HEK293 (cell line): ENCODE results near the gene PAX3.

Source experiments
- CTCF ChIA-PET: fragments of 350-600 bp; formaldehyde crosslinking; extraction: SDS; loops from one replicate; lab custom pipeline; 2021; ENCODE audit warnings: antibody characterized with exemption; lab: Yijun Ruan, JAX
- POLR2A ChIA-PET: fragments of 300-600 bp; formaldehyde crosslinking; extraction: SDS; loops from one replicate; lab custom pipeline; 2020; ENCODE audit warnings: antibody characterized with exemption, inconsistent platforms; lab: Yijun Ruan, JAX
- H3K27ac ChIP-seq: fragments of 200-500 bp; sonication (Bioruptor generic); 2 replicates; pipeline ENCODE4 v1.5.1; 2014; ENCODE audit warnings: low read depth, low read length, control low read depth, inconsistent platforms; ENCODE audit errors: extremely low read depth
- H3K36me3 ChIP-seq, 2 experiments: fragments of 200-500 bp in 1 of 2; sonication (Bioruptor generic) in 1 of 2; 1 replicate in 1 of 2; 2 replicates in 1 of 2; pipeline ENCODE4 v1.5.1; 2014 to 2017; ENCODE audit warnings: inconsistent platforms in 2 of 2, low read length in 2 of 2; ENCODE audit not compliant: control insufficient read depth in 2 of 2, insufficient read depth in 1 of 2
- H3K4me1 ChIP-seq: fragments of 200-500 bp; sonication (Bioruptor generic); 2 replicates; pipeline ENCODE4 v1.5.1; 2014; ENCODE audit warnings: mild to moderate bottlenecking, low read length, inconsistent platforms; ENCODE audit not compliant: control insufficient read depth, insufficient read depth
- H3K4me3 ChIP-seq: 2 replicates; pipeline ENCODE4 v1.5.1; 2011; ENCODE audit warnings: low read depth, mild to moderate bottlenecking, control low read depth, low read length, moderate library complexity
- H3K9me3 ChIP-seq: fragments of 200-500 bp; sonication (Bioruptor generic); 2 replicates; pipeline ENCODE4 v1.5.1; 2014; ENCODE audit warnings: low read depth, low read length, inconsistent platforms; ENCODE audit not compliant: control insufficient read depth, insufficient read depth
- BCL6B ChIP-seq: fragments of 450-650 bp; formaldehyde crosslinking; IDR thresholded peaks from 2 replicates; pipeline ENCODE4 v1.5.1; 2017; ENCODE audit warnings: missing biosample characterization, missing genetic modification characterization
- INSM2 ChIP-seq: fragments of 450-650 bp; formaldehyde crosslinking; IDR thresholded peaks from 2 replicates; pipeline ENCODE4 v1.5.1; 2016; ENCODE audit warnings: missing biosample characterization, missing genetic modification characterization
- REPIN1 ChIP-seq: fragments of 450-650 bp; formaldehyde crosslinking; IDR thresholded peaks from 2 replicates; pipeline ENCODE4 v1.5.1; 2017; ENCODE audit warnings: missing biosample characterization, missing genetic modification characterization, low read depth
- SP7 ChIP-seq: fragments of 450-650 bp; formaldehyde crosslinking; IDR thresholded peaks from 2 replicates; pipeline ENCODE4 v1.5.1; 2016; ENCODE audit warnings: missing biosample characterization, missing genetic modification characterization
- ZBTB44 ChIP-seq: fragments of 450-650 bp; IDR thresholded peaks from 2 replicates; pipeline ENCODE4 v1.5.1; 2018; ENCODE audit warnings: missing biosample characterization, mild to moderate bottlenecking, missing genetic modification characterization
- ZFP3 ChIP-seq: fragments of 450-650 bp; formaldehyde crosslinking; IDR thresholded peaks from 2 replicates; pipeline ENCODE4 v1.5.1; 2016; ENCODE audit warnings: low read depth, missing biosample characterization, missing genetic modification characterization
- ZNF335 ChIP-seq: fragments of 450-650 bp; formaldehyde crosslinking; conservative IDR thresholded peaks from 2 replicates; pipeline ENCODE4 v1.5.1; 2016; ENCODE audit warnings: missing biosample characterization, missing genetic modification characterization
- ZNF341 ChIP-seq: fragments of 450-650 bp; formaldehyde crosslinking; IDR thresholded peaks from 2 replicates; pipeline ENCODE4; 2016; ENCODE audit warnings: low read depth, missing biosample characterization, missing genetic modification characterization
- ZNF433 ChIP-seq: fragments of 450-650 bp; formaldehyde crosslinking; IDR thresholded peaks from 2 replicates; pipeline ENCODE4 v1.5.1; 2016; ENCODE audit warnings: missing biosample characterization, missing genetic modification characterization, low read depth
- ZNF48 ChIP-seq: fragments of 450-650 bp; formaldehyde crosslinking; IDR thresholded peaks from 2 replicates; pipeline ENCODE4 v1.5.1; 2016; ENCODE audit warnings: missing biosample characterization, missing genetic modification characterization
- ZNF513 ChIP-seq: fragments of 450-650 bp; IDR thresholded peaks from 2 replicates; pipeline ENCODE4 v1.5.1; 2018; ENCODE audit warnings: missing biosample characterization, missing genetic modification characterization
- ZNF580 ChIP-seq: fragments of 450-650 bp; formaldehyde crosslinking; IDR thresholded peaks from 2 replicates; pipeline ENCODE4 v1.5.1; 2016; ENCODE audit warnings: missing biosample characterization, missing genetic modification characterization
- ZNF629 ChIP-seq: fragments of 450-650 bp; formaldehyde crosslinking; IDR thresholded peaks from 2 replicates; pipeline ENCODE4 v1.5.1; 2017; ENCODE audit warnings: missing biosample characterization, missing genetic modification characterization
- ZNF639 ChIP-seq: fragments of 450-650 bp; formaldehyde crosslinking; IDR thresholded peaks from 2 replicates; pipeline ENCODE4 v1.5.1; 2016; ENCODE audit warnings: missing biosample characterization, missing genetic modification characterization
- ZNF660 ChIP-seq: fragments of 450-650 bp; IDR thresholded peaks from 2 replicates; pipeline ENCODE4 v1.5.1; 2018; ENCODE audit warnings: missing biosample characterization, mild to moderate bottlenecking, missing genetic modification characterization
- ZNF692 ChIP-seq: fragments of 450-650 bp; formaldehyde crosslinking; IDR thresholded peaks from 2 replicates; pipeline ENCODE4 v1.5.1; 2016; ENCODE audit warnings: missing biosample characterization, missing genetic modification characterization

PAX3 gene

GRCh38 chr2:222228054-222228453 is 70.7 kb downstream of the PAX3 start (continued):
- TF ChIP-seq ZNF692 (tag by site-specific recombination): no peak
- no peak for TF ChIP-seq ZNF335 (tag by site-specific recombination)
- no peak for TF ChIP-seq SP7 (tag by site-specific recombination)
- no peak for TF ChIP-seq BCL6B (tag by site-specific recombination)
- no peak for TF ChIP-seq ZNF48
- TF ChIP-seq REPIN1 (tag by site-specific recombination): no peak
- TF ChIP-seq, all 188 proteins: peak for 0

GRCh38 chr2:222218786-222219185 is 80.0 kb downstream of the PAX3 start:
- ChIA-PET POLR2A (no interaction called here), CTCF (interaction anchor here (1.0 kb wide), 1 partner anchor 157 kb away, joined by 3 read pairs; no protein-coding TSS in a partner anchor)
- Histone ChIP-seq H3K4me3 (no peak overlapping the region), H3K36me3 (peaks cover 15 to 86% of the 10 kb centered on the region in 2 experiments; a peak in 2 of 3 replicates), H3K27ac (no peak overlapping the region), H3K4me1 (no peaks in the 10 kb centered on the region), H3K9me3 (no peaks in the 10 kb centered on the region)
- no peak for TF ChIP-seq INSM2 (tag by site-specific recombination)
- no peak for TF ChIP-seq ZNF513 (tag by site-specific recombination)
- no peak for TF ChIP-seq ZNF341 (tag by site-specific recombination)
- TF ChIP-seq ZBTB44 (tag by site-specific recombination): no peak
- no peak for TF ChIP-seq ZNF639 (tag by site-specific recombination)
- no peak for TF ChIP-seq ZNF660
- no peak for TF ChIP-seq ZFP3 (tag by site-specific recombination)
- no peak for TF ChIP-seq ZNF433
- no peak for TF ChIP-seq ZNF629 (tag by site-specific recombination)
- TF ChIP-seq ZNF580 (tag by site-specific recombination): no peak
